ENCODE measurements around the gene ZW10.

- TF ChIP-seq ZNF274 (IDR thresholded peaks at IDR 0.05; ENCODE audit: low read depth, low read length) = no peak
- TF ChIP-seq, protein P1, sequence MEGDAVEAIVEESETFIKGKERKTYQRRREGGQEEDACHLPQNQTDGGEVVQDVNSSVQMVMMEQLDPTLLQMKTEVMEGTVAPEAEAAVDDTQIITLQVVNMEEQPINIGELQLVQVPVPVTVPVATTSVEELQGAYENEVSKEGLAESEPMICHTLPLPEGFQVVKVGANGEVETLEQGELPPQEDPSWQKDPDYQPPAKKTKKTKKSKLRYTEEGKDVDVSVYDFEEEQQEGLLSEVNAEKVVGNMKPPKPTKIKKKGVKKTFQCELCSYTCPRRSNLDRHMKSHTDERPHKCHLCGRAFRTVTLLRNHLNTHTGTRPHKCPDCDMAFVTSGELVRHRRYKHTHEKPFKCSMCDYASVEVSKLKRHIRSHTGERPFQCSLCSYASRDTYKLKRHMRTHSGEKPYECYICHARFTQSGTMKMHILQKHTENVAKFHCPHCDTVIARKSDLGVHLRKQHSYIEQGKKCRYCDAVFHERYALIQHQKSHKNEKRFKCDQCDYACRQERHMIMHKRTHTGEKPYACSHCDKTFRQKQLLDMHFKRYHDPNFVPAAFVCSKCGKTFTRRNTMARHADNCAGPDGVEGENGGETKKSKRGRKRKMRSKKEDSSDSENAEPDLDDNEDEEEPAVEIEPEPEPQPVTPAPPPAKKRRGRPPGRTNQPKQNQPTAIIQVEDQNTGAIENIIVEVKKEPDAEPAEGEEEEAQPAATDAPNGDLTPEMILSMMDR (IDR thresholded peaks at IDR 0.05 in 2 of 3, conservative IDR thresholded peaks at IDR 0.05 in 1 of 3; ENCODE audit: borderline replicate concordance in 1 of 3, insufficient read depth in 1 of 3, low read depth in 2 of 3, low read length in 2 of 3) = no peak
- TF ChIP-seq EGR1 (IDR thresholded peaks at IDR 0.05; ENCODE audit: low read depth) = no peak
- no peak for TF ChIP-seq EZH2 (IDR thresholded peaks at IDR 0.05)
- TF ChIP-seq POLR2AphosphoS5 (IDR thresholded peaks at IDR 0.05; ENCODE audit: low read depth, low read length) = no peak
- TF ChIP-seq SIN3A (IDR thresholded peaks at IDR 0.05; ENCODE audit: low read depth) = no peak
- TF ChIP-seq REST (IDR thresholded peaks at IDR 0.05; ENCODE audit: low read depth) = no peak
- TF ChIP-seq RAD21 (IDR thresholded peaks at IDR 0.05; ENCODE audit: low read depth) = 0 out of 2 replicates have a peak, but pooled peaks have one; percentile 9
- TF ChIP-seq POLR2A (IDR thresholded peaks at IDR 0.05; ENCODE audit: borderline replicate concordance, extremely low read depth, insufficient read depth, insufficient read length) = no peak
- TF ChIP-seq SRF (IDR thresholded peaks at IDR 0.05; ENCODE audit: low read depth) = no peak
- no peak for TF ChIP-seq ELF1 (IDR thresholded peaks at IDR 0.05; ENCODE audit: borderline replicate concordance, low read depth)
These were observed 48.7 kb downstream of the ZW10 start for GRCh38 chr11:113724778-113725177.

Measured in HCT116 (cell line).